GM23338 (cell line): ENCODE measurements around the gene ENOX1. TPM values are rescaled to one million over a fixed set of nuclear protein-coding genes. Genes with fewer than 3 reads are reported as not detected.

ENCODE experiments used
- ATAC-seq: fragments of 200-7000 bp; cut with Tn5 transposase; 3 replicates; pipeline ENCODE4 v1.9.1; 2020
- DNase-seq: peaks from one replicate; pipeline ENCODE4 v3.0.0-alpha.2; 2015; ENCODE audit warnings: low spot score
- H2AFZ ChIP-seq: fragments of 200-600 bp; sonication (generic); 2 replicates; pipeline ENCODE4 v1.8.0; 2016; ENCODE audit warnings: antibody characterized with exemption, mild to moderate bottlenecking, moderate library complexity
- H3F3A ChIP-seq: fragments of 200-600 bp; sonication (generic); replicated peaks from 2 replicates; pipeline ENCODE4 v1.8.0; 2017; ENCODE audit warnings: antibody characterized with exemption, mixed run types, low read depth
- H3K27ac ChIP-seq: fragments of 200-600 bp; sonication (generic); 2 replicates; pipeline ENCODE4 v1.6.1; 2016; ENCODE audit warnings: low read depth
- H3K27me3 ChIP-seq: fragments of 200-600 bp; sonication (generic); 2 replicates; pipeline ENCODE4 v1.8.0; 2016; ENCODE audit warnings: mild to moderate bottlenecking, mixed run types, moderate library complexity; ENCODE audit not compliant: insufficient read depth
- H3K36me3 ChIP-seq: fragments of 200-600 bp; sonication (generic); 2 replicates; pipeline ENCODE4 v1.8.0; 2016; ENCODE audit warnings: mild to moderate bottlenecking; ENCODE audit not compliant: insufficient read depth
- H3K4me1 ChIP-seq: fragments of 200-600 bp; sonication (generic); 2 replicates; pipeline ENCODE4 v1.8.0; 2016; ENCODE audit warnings: mild to moderate bottlenecking, moderate library complexity; ENCODE audit not compliant: insufficient read depth
- H3K4me2 ChIP-seq: fragments of 200-600 bp; sonication (generic); 2 replicates; pipeline ENCODE4 v1.7.1; 2017; ENCODE audit warnings: mixed run types
- H3K4me3 ChIP-seq: fragments of 200-600 bp; sonication (generic); 2 replicates; pipeline ENCODE4 v1.6.1; 2016; ENCODE audit warnings: mixed run types
- H3K79me2 ChIP-seq: fragments of 200-600 bp; sonication (generic); replicated peaks from 2 replicates; pipeline ENCODE4 v1.8.0; 2017; ENCODE audit warnings: mild to moderate bottlenecking; ENCODE audit not compliant: insufficient read depth
- H3K9me2 ChIP-seq: fragments of 200-600 bp; sonication (generic); 2 replicates; pipeline ENCODE4 v1.8.0; 2017; ENCODE audit not compliant: insufficient read depth
- H4K20me1 ChIP-seq: fragments of 200-600 bp; sonication (generic); replicated peaks from 2 replicates; pipeline ENCODE4 v1.8.0; 2017; ENCODE audit warnings: mild to moderate bottlenecking; ENCODE audit not compliant: insufficient read depth
- H3K27ac Mint-ChIP-seq: 2 replicates; pipeline ENCODE4 v1.8.0; 2020; ENCODE audit warnings: inconsistent platforms, mild to moderate bottlenecking, moderate library complexity, mixed read lengths
- H3K27me3 Mint-ChIP-seq: 3 replicates; pipeline ENCODE4 v1.8.0; 2022; ENCODE audit warnings: low read depth, mild to moderate bottlenecking, moderate library complexity, mixed read lengths, inconsistent platforms; ENCODE audit not compliant: insufficient read depth, poor library complexity
- H3K36me3 Mint-ChIP-seq: 3 replicates; pipeline ENCODE4 v1.8.0; 2021; ENCODE audit warnings: low read depth, mild to moderate bottlenecking, inconsistent platforms, moderate library complexity, mixed read lengths
- H3K4me1 Mint-ChIP-seq: 3 replicates; pipeline ENCODE4 v1.8.0; 2020; ENCODE audit warnings: mild to moderate bottlenecking, inconsistent platforms, mixed read lengths
- H3K4me3 Mint-ChIP-seq: 3 replicates; pipeline ENCODE4 v1.8.0; 2021; ENCODE audit warnings: moderate library complexity, mild to moderate bottlenecking, inconsistent platforms, mixed read lengths
- H3K9me3 Mint-ChIP-seq: 3 replicates; pipeline ENCODE4 v1.8.0; 2020; ENCODE audit warnings: moderate library complexity, mild to moderate bottlenecking, inconsistent platforms, mixed read lengths
- CREB1 ChIP-seq: fragments of 250-450 bp; sonication (Bioruptor Pico); IDR thresholded peaks from 2 replicates; pipeline ENCODE4 v1.5.0; 2020; ENCODE audit warnings: low read depth, mild to moderate bottlenecking, moderate library complexity
- CTCF ChIP-seq, 2 experiments: fragments of 200-600 bp in 1 of 2; sonication (generic) in 1 of 2; conservative IDR thresholded peaks; 2 replicates each; pipeline versions ENCODE4 v1.5.1 to v1.6.1; 2016 to 2017; ENCODE audit warnings: antibody characterized with exemption in 2 of 2, low read depth in 2 of 2, mild to moderate bottlenecking in 2 of 2, moderate library complexity in 1 of 2
- ETS1 ChIP-seq: IDR thresholded peaks from 2 replicates; pipeline ENCODE4 v1.6.1; 2016; ENCODE audit warnings: antibody characterized with exemption
- EZH2 ChIP-seq: fragments of 200-600 bp; sonication (generic); IDR thresholded peaks from one replicate; pipeline ENCODE4 v1.8.0; 2017; ENCODE audit warnings: antibody characterized with exemption, mild to moderate bottlenecking, low read depth; ENCODE audit not compliant: unreplicated experiment
- EZH2phosphoT487 ChIP-seq: fragments of 200-600 bp; sonication (generic); IDR thresholded peaks from one replicate; pipeline ENCODE4 v1.8.1; 2018; ENCODE audit warnings: antibody characterized with exemption; ENCODE audit not compliant: unreplicated experiment
- JUNB ChIP-seq: IDR thresholded peaks from one replicate; pipeline ENCODE4 v1.6.1; 2016; ENCODE audit warnings: antibody characterized with exemption; ENCODE audit not compliant: unreplicated experiment
- NANOG ChIP-seq: IDR thresholded peaks from 2 replicates; pipeline ENCODE4 v1.6.1; 2016; ENCODE audit warnings: antibody characterized with exemption, borderline replicate concordance
- POLR2AphosphoS5 ChIP-seq: IDR thresholded peaks from 2 replicates; pipeline ENCODE4 v1.6.1; 2016; ENCODE audit warnings: antibody characterized with exemption, low read depth
- REST ChIP-seq: IDR thresholded peaks from one replicate; pipeline ENCODE4 v1.6.1; 2018; ENCODE audit warnings: antibody characterized with exemption; ENCODE audit not compliant: unreplicated experiment
- STAT1 ChIP-seq: IDR thresholded peaks from one replicate; pipeline ENCODE4 v1.6.1; 2016; ENCODE audit warnings: antibody characterized with exemption; ENCODE audit not compliant: unreplicated experiment
- ZNF114 ChIP-seq: fragments of 250-450 bp; sonication (Bioruptor Pico); IDR thresholded peaks from 2 replicates; pipeline ENCODE4 v1.5.0; 2020; ENCODE audit warnings: mild to moderate bottlenecking, moderate library complexity
- ZNF331 ChIP-seq: fragments of 250-450 bp; sonication (Bioruptor Pico); IDR thresholded peaks from 2 replicates; pipeline ENCODE4 v1.5.0; 2020; ENCODE audit warnings: low read depth, mild to moderate bottlenecking, moderate library complexity
- ZNF462 ChIP-seq: fragments of 250-450 bp; sonication (Bioruptor Pico); IDR thresholded peaks from 2 replicates; pipeline ENCODE4 v1.5.0; 2020; ENCODE audit warnings: mild to moderate bottlenecking, moderate library complexity
- polyA plus RNA-seq: library from polyadenylated mRNA; unstranded; fragments of >200 nt; fragmentation: Nextera tagmentation; extraction: Ambion mirVana; gene quantifications from 2 replicates; pipeline ENCODE4 v1.2.1, GENCODE V29; 2016
- total RNA-seq: library from RNA; depleted of rRNA; stranded (reverse); fragments of >200 nt; shearing (Covaris generic); gene quantifications from 2 replicates; pipeline ENCODE4 v1.2.3, GENCODE V29; 2014

Gene ENOX1
- total and polyA plus RNA-seq, 2 experiments from 2014 or later, result 0.66 to 0.81 TPM

GRCh38 chr13:43579321-43579720 lies 207.5 kb downstream of the ENOX1 start:
- Histone ChIP-seq H3K79me2 (no peaks in the 10 kb centered on the region), H3K27me3 (no peaks in the 10 kb centered on the region), H3F3A (no peaks in the 10 kb centered on the region), H2AFZ (no peak overlapping the region), H3K36me3 (no peaks in the 10 kb centered on the region), H4K20me1 (no peaks in the 10 kb centered on the region), H3K4me2 (no peak overlapping the region), H3K27ac (no peak overlapping the region), H3K9me2 (no peaks in the 10 kb centered on the region; the same call in 1 of the 2 replicates), H3K4me1 (no peaks in the 10 kb centered on the region), H3K4me3 (no peak overlapping the region)
- Mint-ChIP-seq H3K4me1 (peaks cover 4% of the 10 kb centered on the region; the same call in 2 of the 3 replicates), H3K27ac (no peak overlapping the region), H3K36me3 (no peaks in the 10 kb centered on the region), H3K27me3 (no peaks in the 10 kb centered on the region), H3K9me3 (no peaks in the 10 kb centered on the region), H3K4me3 (no peak overlapping the region)
- ATAC-seq (no peak), DNase-seq (no peak)
- TF ChIP-seq ZNF331 (CRISPR knock-in tag) (no peak), ZNF114 (CRISPR knock-in tag) (no peak), REST (no peak), ETS1 (no peak), POLR2AphosphoS5 (no peak), CTCF (conservative IDR thresholded peaks at IDR 0.05; ENCODE audit: low read depth in 2 of 2) (no peak), EZH2phosphoT487 (no peak), STAT1 (no peak), NANOG (no peak), EZH2 (no peak), CREB1 (no peak), ZNF462 (CRISPR knock-in tag) (no peak), JUNB (no peak)
